GM12872 (cell line): ENCODE results near the gene SAMD7.

Experiments
- CTCF ChIP-seq: IDR thresholded peaks from 3 replicates; pipeline ENCODE4 v1.5.1; 2011; ENCODE audit warnings: low read depth, mild to moderate bottlenecking, low read length, moderate library complexity; ENCODE audit not compliant: insufficient read depth

Gene SAMD7

GRCh38 chr3:169894110-169894509 lies 17.3 kb upstream of the SAMD7 start:
- no peak for TF ChIP-seq CTCF

- TF ChIP-seq CTCF, result no peak
Measured at GRCh38 chr3:169895072-169895471, 16.3 kb upstream of the SAMD7 start.

- no peak for TF ChIP-seq CTCF
Measured at GRCh38 chr3:169897284-169897683, 14.1 kb upstream of the SAMD7 start.

GRCh38 chr3:169901453-169901852 lies 9.9 kb upstream of the SAMD7 start:
- no peak for TF ChIP-seq CTCF

GRCh38 chr3:169905404-169905803 lies 6.0 kb upstream of the SAMD7 start:
- no peak for TF ChIP-seq CTCF

- TF ChIP-seq CTCF, result no peak
Measured at GRCh38 chr3:169907476-169907875, 3.9 kb upstream of the SAMD7 start.

GRCh38 chr3:169907944-169908343 lies 3.4 kb upstream of the SAMD7 start:
- TF ChIP-seq CTCF, result no peak

- TF ChIP-seq CTCF, result no peak
Measured at GRCh38 chr3:169913323-169913722, 2.0 kb downstream of the SAMD7 start.
